HS-27A (cell line): ENCODE results near the gene SIK3.

Experiments used
- DNase-seq: peaks from one replicate; pipeline ENCODE4 v3.0.0-alpha.2; 2012; ENCODE audit warnings: low read depth, missing footprints

SIK3 gene

DNA sequence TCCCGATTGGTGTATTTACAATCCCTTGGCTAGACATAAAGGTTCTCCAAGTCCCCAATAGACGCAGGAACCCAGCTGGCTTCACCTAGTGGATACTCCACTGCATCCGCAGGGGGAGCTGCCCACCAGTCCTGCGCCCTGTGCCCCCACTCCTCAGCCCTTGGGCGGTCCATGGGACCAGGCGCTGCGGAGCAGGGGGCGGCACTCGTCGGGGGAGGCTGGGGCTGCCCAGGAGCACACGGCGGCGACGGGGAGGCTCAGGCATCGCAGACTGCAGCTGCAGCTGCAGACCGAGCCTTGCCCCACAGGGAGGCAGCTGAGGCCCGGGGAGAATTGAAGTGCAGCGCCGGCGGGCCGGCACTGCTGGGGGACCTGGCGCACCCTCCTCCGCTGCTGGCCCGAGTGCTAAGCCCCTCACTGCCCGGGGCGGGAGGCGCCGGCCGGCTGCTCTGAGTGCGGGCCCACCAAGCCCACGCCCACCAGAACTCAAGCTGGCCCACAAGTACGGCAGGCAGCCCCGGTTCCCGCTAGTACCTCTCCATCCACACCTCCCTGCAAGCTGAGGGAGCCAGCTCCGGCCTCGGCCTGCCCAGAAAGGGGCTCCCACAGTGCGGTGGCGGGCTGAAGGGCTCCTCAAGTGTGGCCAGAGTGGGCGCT, 12.2 kb upstream of the SIK3 start:
- no peak for DNase-seq

DNA sequence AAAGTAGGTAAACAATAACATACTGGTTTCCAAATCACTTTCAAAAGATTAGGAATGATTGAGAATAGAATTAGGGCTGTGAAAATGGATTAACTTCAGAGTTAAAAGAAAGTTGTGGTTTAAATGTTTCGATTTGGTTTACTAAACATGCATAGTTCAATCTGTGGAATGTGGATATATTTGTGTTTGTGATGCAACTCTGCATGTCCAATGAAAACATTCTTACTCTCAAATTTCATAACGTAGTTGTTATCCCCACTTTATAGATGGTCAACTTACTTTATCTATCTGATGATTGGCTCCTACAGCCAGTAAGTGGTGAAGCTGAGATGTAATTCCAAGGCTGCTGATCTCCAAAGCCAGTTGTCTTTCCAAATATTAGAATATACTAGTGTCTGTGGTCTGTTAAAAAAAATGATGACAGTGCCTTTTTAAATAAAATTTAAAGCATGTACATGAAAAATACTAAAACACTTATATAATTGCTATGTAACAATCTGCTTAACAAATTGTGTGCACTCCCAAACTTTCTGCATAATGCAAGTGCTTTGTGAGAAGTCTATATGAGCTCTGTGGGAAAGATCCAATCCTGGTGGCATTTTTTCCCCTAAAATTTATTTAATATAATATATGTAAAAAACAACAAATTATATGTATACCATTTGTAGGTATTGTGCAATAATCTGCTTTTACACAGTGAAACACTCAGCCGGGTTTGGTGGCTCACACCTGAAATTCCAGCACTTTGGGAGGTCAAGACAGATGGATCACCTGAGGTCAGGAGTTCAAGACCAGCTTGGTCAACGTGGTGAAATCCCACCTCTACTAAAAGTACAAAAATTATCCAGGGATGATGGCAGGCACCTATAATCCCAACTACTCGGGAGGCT, 9.7 kb upstream of the SIK3 start:
- no peak for DNase-seq

DNA sequence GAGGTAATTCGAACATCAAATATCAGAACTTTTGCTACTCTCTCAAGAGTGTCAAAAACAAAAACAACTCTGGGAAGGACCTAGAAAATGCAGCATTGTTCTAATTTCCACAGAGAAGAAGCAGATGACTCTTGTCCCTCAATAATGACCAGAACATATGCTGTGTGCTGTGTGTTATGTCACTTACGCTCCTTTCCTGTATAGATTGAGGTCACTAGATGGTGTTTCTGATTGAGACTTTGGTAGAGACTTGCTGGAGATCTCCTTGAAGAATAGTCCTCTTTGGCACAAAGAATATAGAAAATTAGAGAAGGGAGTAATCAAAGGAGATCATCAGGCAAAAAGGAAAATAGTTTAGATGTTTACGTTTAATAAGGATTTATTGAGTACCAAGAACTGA, 2.3 kb upstream of the SIK3 start:
- no peak for DNase-seq

DNA sequence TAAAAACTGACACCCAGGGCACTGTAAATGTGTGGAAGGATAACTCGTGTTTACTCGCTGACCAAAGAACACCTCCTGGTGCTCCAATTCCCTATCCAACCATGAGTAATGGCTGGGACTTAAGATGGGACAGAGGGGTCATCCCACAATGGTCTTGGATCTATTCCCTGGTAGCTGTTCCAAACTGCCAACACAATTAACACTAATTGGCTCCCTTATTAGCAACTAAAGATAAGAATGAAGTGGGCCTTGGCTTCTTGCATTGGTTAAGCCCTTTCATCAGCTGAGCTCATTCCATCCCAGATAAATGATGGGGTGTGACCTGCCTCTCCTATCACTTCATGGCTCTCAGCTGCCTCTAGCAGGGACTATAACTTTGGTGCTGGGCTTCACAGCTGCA, 1.5 kb upstream of the SIK3 start:
- DNase-seq, result no peak

DNA sequence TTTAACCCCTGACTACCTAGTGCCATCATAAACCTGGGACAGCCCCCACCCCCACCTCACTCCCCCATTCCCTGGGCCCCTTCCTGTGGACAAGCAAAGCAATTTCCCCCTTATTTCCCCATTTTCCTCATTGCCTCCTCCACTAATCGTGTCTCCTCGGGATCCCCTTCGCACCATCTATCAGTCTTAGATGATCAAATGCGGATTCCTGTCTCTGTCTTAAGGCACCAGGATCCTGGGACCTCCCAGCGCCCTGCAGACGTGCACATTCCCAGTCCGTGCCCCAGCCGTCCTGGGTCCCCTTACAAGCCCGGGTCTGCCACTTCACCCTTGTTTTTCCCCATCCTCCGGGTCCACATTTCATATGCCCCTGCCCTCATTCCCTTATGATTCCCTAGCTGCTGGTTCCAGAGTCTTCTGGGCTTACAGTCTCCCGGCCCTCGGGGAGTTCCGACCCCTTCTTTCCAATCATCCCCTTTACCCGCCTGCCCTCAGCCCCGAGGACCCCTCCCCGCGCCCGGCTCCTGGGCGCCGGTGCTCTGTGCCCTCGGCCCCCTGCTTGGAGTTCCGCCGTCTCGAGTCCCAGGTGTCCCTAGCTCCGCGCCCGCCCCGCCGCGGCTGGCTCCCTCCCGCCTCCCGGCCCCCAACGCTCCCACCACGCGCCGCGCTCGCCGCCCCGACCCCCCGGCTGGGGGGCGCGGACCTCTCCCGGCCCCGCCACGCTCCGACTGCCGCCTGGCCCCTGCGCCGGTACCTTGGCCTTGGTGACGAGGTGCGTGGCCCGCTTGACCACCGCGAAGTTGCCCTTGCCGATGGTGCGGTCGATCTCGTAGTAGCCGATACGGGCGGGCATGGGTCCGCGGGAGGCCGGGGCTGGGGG, 599 bp downstream of the SIK3 start:
- DNase-seq, result no peak

DNA sequence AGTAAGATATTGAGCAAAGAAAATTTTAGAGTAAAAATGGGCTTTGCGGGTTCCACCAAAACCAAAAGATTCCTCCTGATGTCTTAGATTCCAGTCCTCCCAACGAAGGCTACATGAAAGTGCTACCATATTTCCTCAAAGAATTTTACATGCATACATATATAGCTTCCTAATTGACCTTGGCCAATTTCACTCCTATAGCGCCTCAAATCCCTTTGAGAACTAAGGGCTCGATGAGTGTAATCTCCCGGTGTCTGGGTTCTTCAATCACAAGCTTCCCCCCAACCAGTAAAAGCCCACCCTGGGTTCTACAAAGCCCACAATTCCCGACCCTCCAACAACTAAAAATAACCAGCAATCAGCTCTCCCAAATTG, 1.2 kb downstream of the SIK3 start:
- no peak for DNase-seq

GRCh38 chr11:117096201-117096991, 1.8 kb downstream of the SIK3 start:
- no peak for DNase-seq

GRCh38 chr11:117095284-117096161, 2.7 kb downstream of the SIK3 start:
- DNase-seq, result no peak

DNA sequence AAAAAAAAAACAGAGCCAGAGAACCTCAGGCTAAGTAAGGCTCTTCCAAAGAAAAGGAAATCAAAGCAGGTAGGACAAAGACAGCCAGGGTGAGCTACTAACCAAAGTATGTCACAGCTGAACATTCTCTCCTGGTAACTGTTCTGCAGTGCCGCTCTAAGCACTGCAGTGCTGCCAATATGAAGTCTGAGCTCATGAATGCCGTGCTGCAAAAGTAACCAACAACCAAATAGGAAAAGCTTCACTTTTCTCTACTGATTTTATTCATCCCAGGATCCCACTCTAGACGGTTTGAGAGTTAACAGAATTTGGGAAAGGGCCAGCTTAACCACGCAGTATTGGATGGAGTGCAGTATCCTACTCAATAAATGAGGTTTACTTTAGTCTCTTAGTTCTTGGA, 3.5 kb downstream of the SIK3 start:
- DNase-seq, result no peak

DNA sequence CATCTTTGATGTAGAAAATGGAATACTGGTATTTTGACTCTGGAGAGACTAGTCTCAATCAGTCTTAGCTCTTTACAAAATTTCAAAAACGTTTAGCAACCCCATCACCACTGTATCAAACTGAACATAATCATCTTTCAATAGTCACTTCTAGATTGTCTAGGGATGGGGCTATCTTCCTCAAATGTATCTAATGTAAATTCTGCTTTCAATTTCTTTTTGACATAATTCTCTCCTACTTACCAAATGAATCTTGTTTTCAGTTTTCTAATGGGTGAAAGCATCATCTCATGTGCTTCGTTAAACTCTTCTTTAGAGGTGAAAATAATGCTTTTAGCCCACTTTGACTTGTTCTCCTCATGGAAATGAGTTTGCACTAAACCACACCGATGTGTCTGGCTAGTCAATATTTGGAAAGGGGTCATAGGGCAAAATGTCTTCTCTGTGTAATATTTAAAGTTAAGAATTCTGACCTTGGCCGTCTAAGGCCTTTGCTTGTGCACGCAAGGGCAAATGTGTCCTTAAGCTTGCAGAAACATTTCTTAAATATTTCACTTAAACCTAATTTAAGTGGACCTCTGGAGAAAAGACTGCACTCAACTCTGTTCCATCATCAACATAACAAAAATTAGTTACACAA, 5.2 kb downstream of the SIK3 start:
- DNase-seq, result no peak

GRCh38 chr11:117091753-117092477, 6.3 kb downstream of the SIK3 start:
- DNase-seq, result no peak

GRCh38 chr11:117090111-117090706, 8.0 kb downstream of the SIK3 start:
- DNase-seq, result no peak

- no peak for DNase-seq
These were observed 8.5 kb downstream of the SIK3 start for GRCh38 chr11:117089685-117090084.

DNA sequence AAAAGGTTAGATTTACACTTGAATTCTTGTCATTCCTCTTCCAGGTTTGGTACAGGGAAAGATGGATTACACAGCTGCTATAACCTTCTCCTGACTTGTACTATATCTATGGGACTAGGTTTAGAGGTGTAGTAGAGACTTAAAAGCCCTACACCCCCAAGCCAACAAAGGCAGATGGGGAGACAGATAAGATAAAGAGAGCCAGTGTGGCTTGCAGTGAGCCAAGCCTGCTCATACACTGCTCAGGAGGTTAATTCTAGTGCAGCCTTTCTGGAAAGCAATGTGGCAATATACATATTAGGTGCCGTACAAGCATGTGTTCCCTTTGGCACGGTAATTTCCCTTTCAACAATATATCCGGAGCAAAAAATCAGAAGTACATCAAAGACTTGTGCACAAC, 10.8 kb downstream of the SIK3 start:
- DNase-seq, result no peak

GRCh38 chr11:117084992-117085391, 13.2 kb downstream of the SIK3 start:
- no peak for DNase-seq

DNA sequence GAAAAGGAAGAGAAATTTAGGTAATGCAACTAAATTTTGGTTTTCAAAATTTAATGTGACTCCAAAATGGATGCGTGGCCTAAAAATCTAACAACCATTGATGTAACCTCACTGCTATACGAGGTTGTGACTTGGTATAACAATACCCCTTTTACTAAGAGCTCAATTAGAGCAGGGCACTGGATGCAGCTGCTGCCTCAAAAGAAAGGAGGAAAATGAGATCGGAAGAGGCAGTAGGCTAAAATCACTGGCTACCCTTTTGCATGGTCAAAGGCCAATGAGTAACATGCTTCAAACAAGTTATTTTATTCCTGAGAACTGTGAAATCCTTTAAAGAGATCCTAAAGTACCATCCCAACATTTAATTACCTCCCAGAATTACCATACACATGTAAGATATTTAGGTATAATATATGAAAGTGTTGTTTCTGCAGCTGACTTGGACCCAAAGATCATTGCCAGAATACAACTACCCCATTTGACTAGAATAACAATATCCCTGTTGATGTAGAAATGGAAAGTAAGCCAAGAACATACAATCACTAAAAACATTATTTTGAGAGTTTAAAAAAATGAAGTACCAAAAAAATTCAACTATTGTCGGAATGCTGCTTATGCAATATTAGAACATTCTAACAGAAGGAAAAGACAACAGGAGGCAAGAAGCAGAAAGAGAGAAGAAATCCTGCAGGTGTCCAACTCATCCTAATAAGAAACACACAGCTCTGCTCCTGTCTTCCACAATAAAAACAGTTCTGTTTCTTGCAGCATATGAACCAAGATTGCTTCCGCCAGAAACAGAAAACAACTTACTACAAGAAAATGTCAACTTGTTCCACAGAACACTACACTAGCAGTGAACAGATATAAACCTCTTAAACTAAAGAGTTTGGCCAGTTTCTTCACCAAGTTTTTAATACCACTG, 15.0 kb downstream of the SIK3 start:
- no peak for DNase-seq

DNA sequence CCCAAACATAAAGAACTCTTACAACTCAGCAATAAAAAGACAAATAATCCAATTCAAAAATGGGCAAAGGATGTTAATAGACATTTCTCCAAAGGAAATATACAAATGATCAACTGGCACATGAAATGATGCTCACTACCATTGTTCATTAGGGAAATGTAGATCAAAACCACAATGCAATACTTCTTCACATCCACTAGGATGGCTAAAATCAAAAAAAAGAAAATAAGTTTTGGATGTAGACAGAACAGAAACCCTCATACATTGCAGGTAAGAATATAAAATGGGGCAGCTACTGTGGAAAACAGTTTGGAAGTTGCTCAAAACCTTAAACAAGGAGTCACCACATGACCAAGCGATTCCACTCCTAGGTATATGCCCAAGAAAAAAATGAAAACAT, 16.3 kb downstream of the SIK3 start:
- no peak for DNase-seq

DNA sequence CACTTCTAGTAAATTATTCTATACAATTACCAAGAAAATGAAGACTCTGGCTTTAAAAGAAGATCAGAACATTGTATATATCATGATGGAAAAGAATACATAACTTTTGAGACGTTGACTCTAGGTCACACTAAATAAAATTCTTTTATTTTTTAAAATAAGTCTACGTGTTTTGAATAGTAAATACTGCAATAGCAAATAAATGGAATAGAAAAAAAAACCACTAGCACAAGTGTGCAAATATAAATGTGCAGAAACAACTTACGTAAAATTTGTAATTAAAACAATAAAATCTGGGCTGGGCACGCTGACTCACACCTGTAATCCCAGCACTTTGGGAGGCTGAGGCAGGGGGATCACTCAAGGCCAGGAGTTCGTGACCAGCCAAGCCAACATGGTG, 17.9 kb downstream of the SIK3 start:
- DNase-seq, result no peak
